ENCODE measurements around the gene OPN3.

Gene OPN3

DNA sequence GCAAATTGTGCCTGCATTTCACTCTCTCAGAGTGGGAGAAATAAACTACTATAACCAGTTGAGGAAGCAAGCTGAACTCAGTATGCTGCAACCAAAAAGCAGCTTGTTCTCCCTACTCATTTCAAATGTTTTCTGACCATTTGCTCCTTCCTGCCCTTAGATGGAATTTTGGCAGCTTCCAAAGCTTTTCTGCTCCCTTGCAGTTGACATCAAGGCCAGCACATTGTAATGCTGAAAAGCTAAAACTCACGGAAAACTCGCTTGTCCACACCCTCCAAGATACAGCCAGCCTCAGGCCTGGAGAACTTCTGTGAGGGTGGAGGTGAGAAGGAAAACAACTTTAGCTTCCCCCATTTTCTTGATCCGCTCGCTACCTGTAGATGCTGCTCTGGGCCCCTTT lies 5.0 kb upstream of the OPN3 start:
- peak; percentile 41 for DNase-seq (ENCODE audit: low read depth)

DNA sequence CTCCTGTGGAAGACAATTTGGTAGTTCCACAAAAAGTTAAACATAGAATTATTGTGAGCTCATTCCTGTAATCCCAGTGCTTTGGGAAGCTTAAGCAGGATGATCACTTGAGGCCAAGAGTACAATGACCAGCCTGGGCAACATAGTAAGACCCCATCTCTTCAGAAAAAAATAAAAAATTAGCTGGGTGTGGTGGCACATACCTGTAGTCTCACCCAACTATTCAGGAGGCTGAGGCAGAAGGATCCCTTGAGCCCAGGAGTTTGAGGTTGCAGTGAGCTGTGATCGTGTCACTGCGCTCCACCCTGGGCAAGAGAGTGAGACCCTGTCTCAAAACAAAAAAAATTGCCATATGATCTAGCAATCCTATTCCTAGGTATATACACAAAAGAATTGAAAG lies 4.1 kb upstream of the OPN3 start:
- DNase-seq (ENCODE audit: low read depth) = no peak

DNA sequence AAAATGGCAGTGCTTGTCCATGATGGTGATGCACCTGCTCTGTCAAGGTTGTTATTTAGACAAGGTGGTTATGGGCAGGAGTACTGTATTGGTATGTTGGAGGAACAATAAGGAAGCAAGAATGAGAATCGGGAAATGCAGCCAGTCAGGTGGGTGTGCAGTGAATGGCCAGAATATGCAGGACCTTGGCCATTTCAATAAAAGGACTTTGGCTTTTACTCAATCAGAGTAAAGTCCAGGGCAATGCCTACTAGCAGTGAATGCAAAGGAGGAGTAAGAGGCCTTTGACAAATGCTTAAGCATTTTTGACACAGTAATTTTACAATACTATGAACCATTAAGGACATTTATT lies 2.4 kb upstream of the OPN3 start:
- DNase-seq (ENCODE audit: low read depth) = no peak

DNA sequence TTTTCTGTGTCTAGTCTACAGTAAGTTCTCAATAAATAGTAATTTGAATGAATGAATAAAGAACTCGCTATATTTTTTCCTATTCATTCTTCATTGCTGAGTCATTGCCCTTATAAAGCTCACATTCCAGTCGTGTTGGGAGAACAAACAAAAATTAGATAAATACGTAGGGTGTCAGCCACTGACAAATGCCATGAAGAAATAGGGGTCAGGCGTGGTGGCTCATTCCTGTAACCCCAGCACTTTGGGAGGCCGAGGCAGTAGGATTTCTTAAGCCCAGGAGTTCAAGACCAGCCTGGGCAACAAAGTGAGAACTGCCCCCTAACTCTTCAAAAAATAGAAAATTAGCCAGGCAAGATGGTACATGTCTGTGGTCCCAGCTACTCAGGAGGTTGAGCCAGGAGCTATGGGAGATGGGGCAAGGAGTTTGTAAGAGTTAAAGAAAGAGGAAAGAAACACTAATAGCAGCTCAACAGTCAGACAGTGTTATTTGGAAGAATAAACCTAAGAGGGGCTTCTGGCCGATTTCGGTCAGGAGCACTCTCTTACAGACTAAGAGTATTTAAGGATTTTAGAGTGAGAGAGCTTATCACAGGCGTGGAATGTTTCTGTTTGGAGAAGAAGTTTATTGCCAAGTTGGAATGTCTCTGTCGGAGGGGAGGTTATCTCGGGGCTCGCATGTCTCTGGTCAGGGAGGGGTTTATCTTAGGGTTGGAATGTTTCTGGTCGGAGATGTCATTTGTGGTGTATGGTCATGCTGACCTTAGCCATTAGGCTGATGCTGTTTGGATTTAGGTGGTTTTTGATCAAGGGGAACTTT lies 1.8 kb upstream of the OPN3 start:
- DNase-seq (ENCODE audit: low read depth) = peak; percentile 87

DNA sequence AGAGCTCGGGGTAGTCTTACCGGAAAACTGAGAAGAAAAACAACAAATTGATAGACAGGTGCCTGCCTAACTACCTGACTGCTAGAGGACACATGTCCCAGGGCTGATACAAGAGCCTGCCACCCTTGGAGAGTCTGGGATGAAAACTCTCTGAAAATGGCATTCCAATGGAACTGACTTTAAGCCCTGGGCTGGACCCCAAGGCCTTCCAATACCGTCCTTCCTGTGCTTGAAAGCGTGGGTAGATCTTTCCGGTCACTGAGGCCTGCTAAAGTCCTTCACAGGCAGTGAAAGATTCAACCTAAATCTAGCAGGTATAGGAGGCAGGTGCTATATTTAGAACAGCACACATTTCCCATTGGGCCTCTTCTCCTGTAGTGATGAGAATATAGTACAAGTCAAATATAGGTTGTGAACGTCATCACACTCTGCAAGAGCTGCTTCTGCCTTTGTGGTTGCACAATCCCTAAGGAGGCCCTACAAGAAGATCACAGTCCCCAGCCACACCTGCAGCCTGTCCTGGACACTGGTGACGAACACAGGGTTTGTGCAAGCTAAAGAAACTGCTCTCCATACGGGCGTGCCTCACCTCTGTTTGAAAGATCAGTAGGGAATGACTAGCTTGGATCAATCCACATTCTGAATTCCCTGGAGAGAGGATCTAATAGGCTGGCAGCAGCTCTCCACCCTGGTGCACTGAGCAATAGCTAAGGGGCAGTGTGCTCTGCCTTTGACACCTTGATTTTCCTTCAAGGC lies 876 bp upstream of the OPN3 start:
- peak; percentile 18 for DNase-seq (ENCODE audit: low read depth)

- DNase-seq (ENCODE audit: low read depth) = peak; percentile 31
Observed at GRCh38 chr1:241639623-241640148, 483 bp downstream of the OPN3 start.

GRCh38 chr1:241638909-241639622 lies 1.1 kb downstream of the OPN3 start:
- no peak for DNase-seq (ENCODE audit: low read depth)

DNA sequence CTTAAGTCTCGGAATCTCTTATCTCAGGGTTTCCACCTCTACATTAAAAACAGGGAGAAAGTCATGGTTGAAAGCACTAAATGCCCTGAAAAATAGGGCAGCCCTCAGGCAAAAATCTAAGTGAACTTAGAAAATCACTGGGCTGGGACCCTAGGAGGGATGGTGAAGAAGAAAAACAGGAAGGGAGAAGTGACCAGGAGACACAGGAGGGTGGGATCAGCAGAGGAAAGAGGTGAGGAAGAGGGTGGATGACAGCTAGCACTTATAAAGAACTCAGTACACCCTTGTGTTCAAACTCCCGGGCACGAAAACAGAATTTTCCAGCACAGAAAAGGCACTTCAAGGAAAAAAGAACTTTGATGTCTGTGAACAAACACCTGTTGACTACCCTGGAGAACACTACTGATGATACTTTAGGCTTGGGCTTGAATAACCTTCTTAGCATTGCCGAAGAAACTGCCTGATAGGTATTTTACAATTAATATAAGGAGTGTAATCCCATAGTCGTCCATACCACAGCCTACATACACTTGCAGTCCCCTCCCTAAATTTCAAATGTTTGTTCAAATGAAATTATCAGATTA lies 2.0 kb downstream of the OPN3 start:
- no peak for DNase-seq (ENCODE audit: low read depth)

GRCh38 chr1:241637604-241638003 lies 2.6 kb downstream of the OPN3 start:
- peak; percentile 33 for DNase-seq (ENCODE audit: low read depth)

GRCh38 chr1:241637046-241637590 lies 3.1 kb downstream of the OPN3 start:
- no peak for DNase-seq (ENCODE audit: low read depth)

- DNase-seq (ENCODE audit: low read depth) = no peak
Observed at GRCh38 chr1:241636291-241636690, 3.9 kb downstream of the OPN3 start.

DNA sequence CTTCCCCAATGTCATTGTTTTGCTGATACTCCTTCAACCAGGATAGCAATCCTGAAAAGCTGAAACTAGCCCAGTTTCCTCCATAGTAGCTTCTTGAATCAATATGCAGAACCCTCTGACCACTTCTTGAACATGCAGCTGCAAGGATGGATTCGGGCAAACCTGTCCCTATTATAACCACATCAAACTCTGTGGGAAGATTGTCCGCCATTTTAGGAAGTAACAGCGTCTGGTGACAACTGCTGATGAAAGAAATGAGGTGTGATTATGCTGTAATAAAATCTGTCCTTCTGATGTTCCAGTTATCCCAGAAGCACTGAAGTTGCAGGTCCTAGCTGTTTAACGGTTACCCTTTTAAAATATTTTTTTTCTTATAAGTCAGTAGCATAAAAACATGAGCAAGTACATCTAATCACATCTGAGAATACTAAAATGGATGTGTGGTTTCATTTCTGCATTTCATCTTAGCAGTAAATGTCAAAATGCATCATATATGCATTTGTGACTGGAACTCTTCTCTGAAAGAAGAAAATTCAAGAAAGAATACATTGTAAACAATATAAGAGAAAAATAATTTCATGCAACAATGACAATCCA lies 4.5 kb downstream of the OPN3 start:
- DNase-seq (ENCODE audit: low read depth) = no peak

DNA sequence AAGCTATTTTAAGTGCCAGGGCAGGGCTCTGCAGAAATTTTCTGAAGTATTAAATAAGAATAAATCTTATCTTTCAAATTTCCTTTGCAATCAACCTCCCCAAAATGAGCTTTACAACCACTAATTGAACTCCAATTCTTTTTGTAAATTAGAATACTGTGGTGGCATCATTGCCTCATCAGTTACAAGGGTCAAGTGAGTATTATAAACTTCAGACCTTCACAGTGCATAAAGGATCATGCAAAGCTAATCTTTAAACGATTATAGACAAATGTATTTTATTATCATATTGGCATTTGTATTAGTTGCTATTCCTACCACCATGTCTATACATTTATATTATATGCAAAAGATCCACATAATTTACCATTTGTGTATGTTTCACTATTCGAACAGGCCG lies 7.2 kb downstream of the OPN3 start:
- no peak for DNase-seq (ENCODE audit: low read depth)

- no peak for DNase-seq (ENCODE audit: low read depth)
Observed at GRCh38 chr1:241631674-241632073, 8.5 kb downstream of the OPN3 start.

GRCh38 chr1:241630899-241631298 lies 9.3 kb downstream of the OPN3 start:
- no peak for DNase-seq (ENCODE audit: low read depth)

GRCh38 chr1:241630476-241630875 lies 9.7 kb downstream of the OPN3 start:
- DNase-seq (ENCODE audit: low read depth) = no peak

DNA sequence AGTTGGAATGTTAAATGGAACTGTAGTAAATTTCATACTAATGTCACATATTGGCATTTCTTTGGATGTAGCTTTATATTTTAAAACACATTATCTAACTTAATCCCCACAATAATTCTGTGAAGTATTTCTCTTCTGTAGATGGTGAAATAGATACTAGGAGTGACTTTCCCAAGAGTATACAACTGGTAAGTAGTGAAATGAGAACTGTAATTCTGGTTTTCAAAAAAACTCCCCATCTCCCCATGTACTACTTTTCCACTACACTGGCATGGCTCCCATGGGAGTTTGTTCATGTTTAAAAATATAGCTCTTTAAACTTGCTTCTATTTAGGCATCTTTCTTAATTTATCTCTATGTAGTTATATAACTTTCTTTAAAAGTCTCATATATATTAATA lies 10.2 kb downstream of the OPN3 start:
- DNase-seq (ENCODE audit: low read depth) = no peak

GRCh38 chr1:241627453-241628259 lies 12.5 kb downstream of the OPN3 start:
- peak; percentile 52 for DNase-seq (ENCODE audit: low read depth)

DNA sequence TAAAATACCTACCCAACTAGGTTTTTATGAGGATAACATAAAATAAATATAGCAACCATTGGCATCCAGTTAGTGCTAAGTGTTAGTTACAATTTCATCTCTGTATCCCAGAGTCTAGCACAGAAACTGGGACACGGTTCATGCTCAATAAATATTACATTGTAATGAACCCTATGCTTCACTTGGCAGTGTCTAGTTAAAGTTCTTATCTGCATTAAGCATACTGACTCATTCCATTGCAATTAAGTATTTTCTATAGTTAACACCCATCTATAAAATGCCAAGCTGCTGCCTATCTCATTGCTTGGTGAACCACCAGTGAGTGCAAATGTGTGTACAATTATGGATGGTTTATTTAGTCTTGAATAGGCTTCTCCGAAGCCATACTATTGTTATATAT lies 15.2 kb downstream of the OPN3 start:
- DNase-seq (ENCODE audit: low read depth) = no peak

- no peak for DNase-seq (ENCODE audit: low read depth)
Observed at GRCh38 chr1:241622669-241623068, 17.5 kb downstream of the OPN3 start.

GRCh38 chr1:241617426-241617825 lies 22.7 kb downstream of the OPN3 start:
- DNase-seq (ENCODE audit: low read depth) = no peak
